Ascending aorta (tissue), 2 donors: ENCODE data around the gene ATF3. TPM values are rescaled to one million over a fixed set of nuclear protein-coding genes. Genes with fewer than 3 reads are reported as not detected.
A peak's percentile ranks its signal among the peaks of the same experiment; 100 is the strongest.

Source experiments
- DNase-seq, 2 donors: peaks; one replicate each; pipeline ENCODE4 v3.0.0-alpha.2; 2019; ENCODE audit warnings: low spot score in 2 of 2
- H3K27ac ChIP-seq, 2 donors: fragments of 200-600 bp; sonication (generic); one replicate each; pipeline ENCODE4 v1.5.1; 2016 to 2017; ENCODE audit warnings: mild to moderate bottlenecking in 1 of 2
- H3K27me3 ChIP-seq: fragments of 200-600 bp; sonication (generic); one replicate; pipeline ENCODE4 v1.5.1; 2017
- H3K36me3 ChIP-seq, 2 donors: fragments of 200-600 bp; sonication (generic); one replicate each; pipeline ENCODE4 v1.5.1; 2016
- H3K4me1 ChIP-seq, 2 donors: fragments of 200-600 bp; sonication (generic); one replicate each; pipeline ENCODE4 v1.5.1; 2016 to 2017; ENCODE audit warnings: mild to moderate bottlenecking in 1 of 2
- H3K4me3 ChIP-seq, 2 donors: fragments of 200-600 bp; sonication (generic); one replicate each; pipeline ENCODE4 v1.5.1; 2016 to 2017; ENCODE audit warnings: mild to moderate bottlenecking in 1 of 2
- H3K9me3 ChIP-seq, 2 donors: fragments of 200-600 bp; sonication (generic); one replicate each; pipeline ENCODE4 v1.5.1; 2016
- intact Hi-C: fragments of 100-400 bp; cut with DNase I; formaldehyde crosslinking; loops from one replicate; pipeline ENCODE4 v1.15.1; 2023
- total RNA-seq: library from RNA; depleted of rRNA; stranded (reverse); fragments of >200 nt; gene quantifications from one replicate; pipeline ENCODE4 v1.1.0, GENCODE V29; 2016
- TF ChIP-seq, protein P1 (sequence below), 3 experiments: fragments of 200-600 bp in 2 of 3; fragments of 450-650 bp in 1 of 3; sonication (generic) in 2 of 3; IDR thresholded peaks; one replicate each; pipeline ENCODE4 v1.5.1; 2016 to 2019; ENCODE audit warnings: antibody characterized with exemption in 3 of 3, mild to moderate bottlenecking in 1 of 3, moderate library complexity in 1 of 3

The ATF3 gene
- total RNA-seq, 1 donor from 2014 or later: 79.1 TPM

DNA sequence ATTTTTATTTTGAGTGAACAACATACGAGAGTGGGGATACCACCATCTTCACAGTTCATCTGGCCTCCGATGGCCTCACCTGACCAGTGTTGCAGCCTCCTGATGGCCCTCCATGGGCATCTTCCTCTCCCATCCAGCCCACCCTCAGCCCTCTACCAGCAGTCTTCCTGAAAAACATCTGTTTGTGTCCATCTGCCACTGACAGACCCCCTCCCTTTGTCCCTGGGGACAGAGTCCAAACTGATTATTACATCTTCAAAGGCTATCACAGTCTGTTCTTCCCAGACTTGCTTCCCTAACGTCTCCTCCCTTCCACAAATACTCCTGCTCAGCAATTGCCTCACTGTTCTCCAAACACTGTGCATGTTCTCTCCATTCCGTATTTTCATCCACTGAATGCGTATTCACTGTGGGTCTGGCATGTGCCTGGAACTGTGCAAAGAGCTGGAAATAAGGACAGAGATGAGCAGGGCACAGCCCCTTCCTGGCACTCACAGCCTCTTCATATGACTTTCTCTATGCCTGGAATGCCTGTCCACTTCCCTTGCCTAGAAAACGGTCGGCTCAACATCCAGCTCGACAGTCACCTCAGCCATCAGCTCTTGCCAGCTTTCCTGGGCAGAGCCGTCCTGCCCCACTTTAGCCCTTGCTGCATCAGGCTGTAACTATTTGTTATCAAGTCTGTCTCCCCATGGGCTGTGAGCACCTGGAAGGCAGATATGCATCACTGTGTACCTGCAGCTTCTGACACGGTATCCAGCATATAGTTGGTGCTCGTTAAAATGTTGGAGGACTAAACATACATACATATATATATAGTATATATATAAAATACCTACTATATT, 8.3 kb upstream of the ATF3 start:
- DNase-seq: no peak
- H3K4me3 ChIP-seq: no peak overlapping the region
- intact Hi-C loops: no loop called here
- no peaks in the 10 kb centered on the region for H3K27me3 ChIP-seq
- TF ChIP-seq, protein P1, sequence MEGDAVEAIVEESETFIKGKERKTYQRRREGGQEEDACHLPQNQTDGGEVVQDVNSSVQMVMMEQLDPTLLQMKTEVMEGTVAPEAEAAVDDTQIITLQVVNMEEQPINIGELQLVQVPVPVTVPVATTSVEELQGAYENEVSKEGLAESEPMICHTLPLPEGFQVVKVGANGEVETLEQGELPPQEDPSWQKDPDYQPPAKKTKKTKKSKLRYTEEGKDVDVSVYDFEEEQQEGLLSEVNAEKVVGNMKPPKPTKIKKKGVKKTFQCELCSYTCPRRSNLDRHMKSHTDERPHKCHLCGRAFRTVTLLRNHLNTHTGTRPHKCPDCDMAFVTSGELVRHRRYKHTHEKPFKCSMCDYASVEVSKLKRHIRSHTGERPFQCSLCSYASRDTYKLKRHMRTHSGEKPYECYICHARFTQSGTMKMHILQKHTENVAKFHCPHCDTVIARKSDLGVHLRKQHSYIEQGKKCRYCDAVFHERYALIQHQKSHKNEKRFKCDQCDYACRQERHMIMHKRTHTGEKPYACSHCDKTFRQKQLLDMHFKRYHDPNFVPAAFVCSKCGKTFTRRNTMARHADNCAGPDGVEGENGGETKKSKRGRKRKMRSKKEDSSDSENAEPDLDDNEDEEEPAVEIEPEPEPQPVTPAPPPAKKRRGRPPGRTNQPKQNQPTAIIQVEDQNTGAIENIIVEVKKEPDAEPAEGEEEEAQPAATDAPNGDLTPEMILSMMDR (IDR thresholded peaks at IDR 0.05): no peak
- H3K27ac ChIP-seq: no peak overlapping the region
- peaks cover 0 to 5% of the 10 kb centered on the region in 2 donors for H3K4me1 ChIP-seq
- no peaks in the 10 kb centered on the region for H3K36me3 ChIP-seq
- H3K9me3 ChIP-seq: no peaks in the 10 kb centered on the region

DNA sequence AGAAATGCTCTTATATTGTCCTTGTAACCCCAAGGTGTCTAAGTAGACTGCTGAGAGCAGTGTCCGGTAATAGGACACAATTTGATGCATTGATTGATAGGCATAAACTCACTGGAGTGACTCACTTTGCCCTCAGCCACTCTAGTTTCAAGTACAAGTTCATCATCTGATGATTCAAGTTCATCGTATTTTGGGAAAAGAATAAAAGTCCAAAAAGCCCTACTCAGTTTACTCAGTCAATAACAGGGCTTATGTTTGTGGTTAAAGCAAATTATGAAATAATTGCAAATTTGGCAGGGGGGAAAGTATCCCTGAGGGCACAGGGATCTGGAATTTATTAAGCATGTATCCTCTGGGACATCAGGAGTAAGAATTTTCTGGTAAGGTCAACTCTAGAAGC, 7.6 kb upstream of the ATF3 start:
- intact Hi-C loops: no loop called here
- Histone ChIP-seq H3K27me3 (no peaks in the 10 kb centered on the region), H3K36me3 (no peaks in the 10 kb centered on the region), H3K4me1 (peaks cover 0 to 6% of the 10 kb centered on the region in 2 donors), H3K27ac (no peak overlapping the region), H3K4me3 (no peak overlapping the region), H3K9me3 (no peaks in the 10 kb centered on the region)
- DNase-seq: no peak
- TF ChIP-seq, protein P1 (IDR thresholded peaks at IDR 0.05): no peak

DNA sequence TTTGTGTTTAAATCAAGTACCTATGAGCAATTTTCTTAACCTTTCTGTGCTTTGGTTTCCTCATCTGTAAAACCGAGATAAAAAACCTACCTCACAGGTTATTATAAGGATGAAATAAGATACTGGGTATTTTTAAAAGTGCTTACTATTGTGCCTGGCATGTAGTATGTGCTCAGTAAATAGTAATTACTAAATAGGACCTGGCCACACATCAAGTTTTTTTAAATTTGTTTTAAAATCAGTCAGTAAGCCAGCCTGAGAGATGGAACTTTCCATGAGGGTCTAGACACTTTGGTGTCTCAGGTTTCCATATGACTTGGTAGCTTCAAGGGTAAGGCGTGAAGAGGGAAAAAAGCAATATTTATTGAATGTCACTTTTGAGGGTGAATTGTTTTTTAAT, 7.0 kb upstream of the ATF3 start:
- Histone ChIP-seq H3K36me3 (no peaks in the 10 kb centered on the region), H3K4me1 (peaks cover 0 to 9% of the 10 kb centered on the region in 2 donors), H3K27ac (no peak overlapping the region), H3K27me3 (no peaks in the 10 kb centered on the region), H3K4me3 (no peak overlapping the region), H3K9me3 (no peaks in the 10 kb centered on the region)
- DNase-seq: no peak
- intact Hi-C loops: no loop called here
- TF ChIP-seq, protein P1 (IDR thresholded peaks at IDR 0.05): no peak

DNA sequence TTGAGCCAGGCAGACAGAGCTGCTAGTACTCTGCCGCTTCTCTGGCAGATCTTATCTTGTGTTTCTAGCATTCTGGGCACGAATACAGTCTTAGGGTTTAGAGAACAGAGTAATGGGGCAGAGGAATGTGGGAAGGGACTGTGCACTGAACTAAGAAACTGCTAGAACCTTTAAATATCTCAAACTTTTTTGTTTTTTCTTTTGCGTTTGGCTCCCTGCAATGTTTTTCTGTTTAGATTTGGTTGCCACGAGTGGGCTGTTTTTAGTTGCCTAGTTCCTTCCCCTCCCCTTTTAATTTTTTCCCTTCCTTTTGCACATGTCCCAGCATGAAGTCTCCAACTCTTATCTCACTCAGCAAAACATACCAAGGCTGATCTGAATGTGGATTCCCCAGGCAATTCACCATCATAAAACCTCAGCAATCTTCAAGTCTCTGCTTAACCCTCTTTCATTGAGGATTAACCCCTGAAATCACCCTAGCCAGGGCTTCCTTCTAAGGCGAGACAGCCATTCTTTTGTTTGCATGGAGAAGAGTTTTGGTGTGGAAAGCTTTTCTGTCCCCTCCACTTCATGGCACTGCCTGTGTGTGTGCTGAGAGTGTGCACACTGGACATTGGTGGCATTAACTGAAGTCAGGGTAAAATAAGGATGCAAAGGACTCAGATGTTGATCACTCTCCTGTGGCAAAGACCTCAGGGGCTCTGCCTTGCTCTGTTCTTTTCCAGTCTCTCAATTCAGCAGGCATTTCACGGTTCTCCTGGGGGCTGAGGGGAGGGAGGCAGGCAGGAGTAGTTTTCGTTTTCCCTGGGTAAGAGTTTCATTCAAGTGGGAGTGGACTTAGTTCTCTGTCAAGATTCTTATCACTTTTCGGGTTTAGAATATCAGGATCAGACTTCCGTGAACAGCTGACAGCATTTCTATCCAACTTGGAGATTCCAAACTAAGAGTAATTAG, 2.8 kb upstream of the ATF3 start:
- H3K9me3 ChIP-seq: no peaks in the 10 kb centered on the region
- no peaks in the 10 kb centered on the region for H3K36me3 ChIP-seq
- peak overlapping the region; percentile 64 to 78 for H3K4me3 ChIP-seq
- peaks cover 0 to 16% of the 10 kb centered on the region in 2 donors for H3K4me1 ChIP-seq
- H3K27ac ChIP-seq: peak overlapping the region; percentile 85 to 88
- intact Hi-C loops: no loop called here
- no peak for DNase-seq
- TF ChIP-seq, protein P1 (IDR thresholded peaks at IDR 0.05): no peak
- no peaks in the 10 kb centered on the region for H3K27me3 ChIP-seq

DNA sequence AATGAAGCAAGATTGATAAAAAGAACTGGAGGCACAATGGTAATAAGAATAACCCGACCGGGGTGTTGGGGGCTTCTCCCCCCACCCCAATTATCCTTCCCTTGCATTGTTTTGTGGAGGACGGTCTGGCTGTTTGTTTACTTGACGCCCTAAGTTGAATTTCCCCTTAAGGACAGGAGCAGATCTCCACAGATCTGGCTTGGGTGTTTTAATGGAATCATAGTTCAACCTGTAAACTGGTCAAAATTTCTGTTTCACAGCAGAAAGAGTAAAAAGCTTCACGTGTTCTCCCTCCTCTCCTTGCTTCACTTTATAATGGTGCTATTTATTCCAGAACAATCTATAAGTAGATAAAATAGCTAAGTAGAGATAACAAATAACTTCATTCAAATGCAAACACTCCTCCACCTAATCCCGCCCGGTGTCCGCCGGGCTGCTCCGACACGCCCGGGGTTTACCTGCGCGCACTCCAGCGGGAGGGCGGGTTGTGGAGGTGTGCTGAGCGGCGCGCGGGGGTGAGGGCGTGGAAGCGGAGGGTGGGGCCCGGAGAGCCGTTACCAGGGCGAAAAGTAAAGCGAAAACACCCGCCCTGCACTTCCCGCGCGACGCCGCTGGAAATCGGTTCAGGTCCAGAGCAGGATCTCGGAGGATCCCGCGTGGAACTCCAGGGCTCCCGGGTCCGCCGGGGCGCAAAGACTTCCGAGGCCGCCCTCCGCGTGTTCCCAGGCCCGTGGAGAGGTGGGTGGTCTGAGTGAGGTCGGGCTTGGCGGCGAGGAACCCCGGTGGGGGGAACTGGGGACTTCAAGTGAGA, 2.0 kb upstream of the ATF3 start:
- H3K4me3 ChIP-seq: peak overlapping the region; percentile 64 to 78
- no peaks in the 10 kb centered on the region for H3K27me3 ChIP-seq
- peak in 1 of 2 donors; percentile 83 for DNase-seq
- intact Hi-C loops: no loop called here
- H3K9me3 ChIP-seq: no peaks in the 10 kb centered on the region
- H3K27ac ChIP-seq: peak overlapping the region; percentile 85 to 88
- H3K36me3 ChIP-seq: no peaks in the 10 kb centered on the region
- H3K4me1 ChIP-seq: peaks cover 0 to 23% of the 10 kb centered on the region in 2 donors
- TF ChIP-seq, protein P1 (IDR thresholded peaks at IDR 0.05): peak in 1 of 3 experiments; percentile 38
